GM21360 (cell line): ENCODE results near the gene IRX2.

Experiments
- ATAC-seq: cut with Tn5 transposase; IDR thresholded peaks from one replicate; pipeline ENCODE4 v1.9.1; 2021; ENCODE audit warnings: mild to moderate bottlenecking, moderate library complexity; ENCODE audit not compliant: unreplicated experiment

Gene IRX2

DNA sequence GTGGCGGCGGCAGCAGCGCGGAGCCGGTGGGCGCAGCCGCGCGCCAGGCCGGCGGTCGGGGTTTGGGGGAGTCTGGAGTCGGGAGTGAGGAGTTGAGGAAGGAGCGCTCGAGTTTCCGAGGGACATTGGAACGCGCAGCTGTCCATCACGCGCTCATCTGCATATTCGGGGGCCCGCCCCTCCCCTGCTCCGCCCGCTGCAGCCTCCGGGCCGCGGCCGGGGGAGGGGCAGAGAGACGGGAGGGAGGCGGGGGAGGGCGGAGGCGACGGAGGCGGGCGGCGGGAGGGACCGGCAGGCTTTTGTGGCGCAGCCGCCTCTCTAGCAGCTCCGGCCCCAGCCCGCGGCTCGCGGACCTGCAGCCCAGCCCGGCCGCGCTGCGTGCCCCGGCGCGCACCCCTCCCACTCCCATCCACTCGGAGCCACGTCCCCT lies at the start of gene IRX2:
Gene IRX2, minus strand, starts transcription at position 86 of the 430 bp plus-strand sequence. CDS start 264 bp downstream, outside the sequence.
- no peak for ATAC-seq

GRCh38 chr5:2800035-2800434 lies 48.6 kb upstream of the IRX2 start:
- ATAC-seq = no peak

DNA sequence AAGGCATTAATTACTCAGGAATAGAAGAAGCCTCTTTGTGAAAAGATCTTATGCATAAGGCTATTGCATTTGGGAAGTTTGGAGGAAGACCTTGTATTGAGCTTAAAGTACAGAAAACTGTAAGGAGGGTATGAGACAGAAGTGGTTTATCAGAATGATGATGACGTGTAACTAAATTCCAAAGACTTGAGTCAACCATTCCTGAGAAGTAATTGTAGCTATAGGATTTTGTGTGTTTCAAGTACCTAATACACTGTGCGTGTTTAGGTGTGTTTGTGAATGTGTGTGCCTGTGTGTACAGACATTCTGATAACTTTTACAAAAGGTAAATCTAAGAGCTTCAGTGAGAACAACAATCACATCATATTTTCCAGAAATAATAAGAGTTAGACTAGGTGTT lies 46.5 kb upstream of the IRX2 start:
- no peak for ATAC-seq

DNA sequence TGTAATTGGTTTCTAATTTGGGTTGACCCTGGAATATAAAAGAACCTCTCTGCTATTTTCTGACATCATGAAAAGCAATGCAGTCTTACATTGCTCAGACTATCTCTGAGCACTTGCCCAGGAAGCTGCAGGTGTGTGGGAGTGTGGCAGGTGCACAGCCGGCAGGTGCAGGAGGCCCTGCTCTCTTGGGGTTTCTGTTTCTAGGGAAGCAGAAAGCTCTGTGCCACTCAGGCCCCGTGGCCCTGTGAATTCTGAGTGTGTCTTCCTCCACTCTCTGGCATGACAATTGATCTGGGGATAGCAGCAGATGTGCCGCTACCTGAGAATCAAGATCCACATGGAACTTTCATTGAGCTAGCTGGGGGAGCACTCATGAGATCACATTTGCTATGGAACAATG lies 45.7 kb upstream of the IRX2 start:
- ATAC-seq = no peak

- ATAC-seq = no peak
Measured at GRCh38 chr5:2783223-2783622, 31.7 kb upstream of the IRX2 start.

DNA sequence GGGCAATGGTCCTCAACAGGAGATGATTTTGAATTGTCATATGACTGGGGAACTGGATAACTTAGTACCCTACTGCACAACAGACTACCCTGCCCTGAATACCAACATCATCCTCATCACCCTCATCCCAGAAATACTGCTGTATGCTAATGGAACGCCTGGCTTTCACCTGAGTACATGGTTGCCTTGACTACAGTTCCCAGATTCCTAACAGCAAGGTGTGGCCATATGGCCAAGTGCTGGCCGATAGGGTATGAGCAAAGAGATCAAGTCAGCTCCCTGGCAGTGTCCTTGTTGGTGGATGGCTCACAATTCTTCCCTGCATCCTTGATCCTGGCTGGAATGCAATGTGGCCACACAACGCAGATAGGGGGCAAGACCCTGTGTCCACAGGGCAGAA lies 31.2 kb upstream of the IRX2 start:
- ATAC-seq = no peak

- no peak for ATAC-seq
Measured at GRCh38 chr5:2780421-2781171, 29.1 kb upstream of the IRX2 start.

DNA sequence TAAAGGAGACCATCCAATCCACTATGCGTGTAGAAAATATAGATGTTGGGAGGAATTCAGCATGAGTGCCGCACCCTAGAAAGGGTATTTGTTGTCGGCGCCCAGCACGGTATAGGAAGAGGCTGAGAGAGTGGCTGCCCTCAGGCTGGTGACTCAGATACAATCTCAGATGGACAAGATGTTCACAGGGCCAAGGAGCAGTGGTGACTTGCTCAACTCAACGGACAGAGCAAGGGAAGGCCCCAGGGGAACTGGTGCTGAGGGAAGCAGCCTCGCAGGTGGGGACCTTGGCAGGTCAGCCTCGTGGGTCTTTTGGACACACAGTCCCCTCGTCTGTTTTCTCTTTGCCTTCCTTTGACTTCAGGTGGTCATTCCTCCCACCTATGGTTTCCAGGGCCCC lies 28.0 kb upstream of the IRX2 start:
- no peak for ATAC-seq

- ATAC-seq = no peak
Measured at GRCh38 chr5:2776337-2777302, 25.1 kb upstream of the IRX2 start.

GRCh38 chr5:2773327-2773726 lies 21.9 kb upstream of the IRX2 start:
- no peak for ATAC-seq

- no peak for ATAC-seq
Measured at GRCh38 chr5:2767089-2767488, 15.6 kb upstream of the IRX2 start.

DNA sequence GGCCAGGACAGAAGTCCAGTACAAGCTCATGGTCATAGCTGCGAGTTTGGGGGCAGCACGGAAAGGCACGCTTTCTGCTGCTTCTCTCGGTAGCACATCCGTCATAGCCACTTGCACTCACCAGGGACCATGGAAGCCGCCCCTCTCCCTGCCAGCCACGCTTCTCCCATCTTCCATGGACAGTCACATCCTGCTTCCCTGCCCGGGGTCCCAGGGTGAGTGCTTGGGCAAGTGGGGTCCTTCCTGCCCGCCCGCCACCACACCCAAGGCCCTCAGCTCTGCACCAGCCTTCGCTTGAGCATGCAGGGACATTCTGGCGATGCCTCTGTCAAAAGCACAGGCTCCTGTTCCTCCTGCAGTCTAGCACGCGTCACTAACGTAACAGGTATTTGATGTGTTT lies 13.1 kb upstream of the IRX2 start:
- no peak for ATAC-seq

DNA sequence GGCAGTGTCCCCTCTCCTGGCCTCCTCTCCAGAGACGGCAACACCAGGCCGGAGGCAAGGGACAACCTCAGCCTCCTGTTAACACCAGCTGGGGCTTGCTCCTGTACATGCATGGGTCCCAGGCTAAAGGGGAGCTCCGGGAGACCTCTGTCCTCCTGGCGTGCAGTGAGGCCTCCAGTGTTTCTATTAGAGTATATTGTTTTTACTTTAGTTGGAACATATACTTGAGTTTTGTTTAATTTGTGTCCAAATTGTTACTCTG lies 12.0 kb upstream of the IRX2 start:
- ATAC-seq = no peak

GRCh38 chr5:2762744-2763532 lies 11.5 kb upstream of the IRX2 start:
- ATAC-seq = no peak

GRCh38 chr5:2761921-2762488 lies 10.5 kb upstream of the IRX2 start:
- no peak for ATAC-seq

GRCh38 chr5:2759696-2760461 lies 8.4 kb upstream of the IRX2 start:
- no peak for ATAC-seq

DNA sequence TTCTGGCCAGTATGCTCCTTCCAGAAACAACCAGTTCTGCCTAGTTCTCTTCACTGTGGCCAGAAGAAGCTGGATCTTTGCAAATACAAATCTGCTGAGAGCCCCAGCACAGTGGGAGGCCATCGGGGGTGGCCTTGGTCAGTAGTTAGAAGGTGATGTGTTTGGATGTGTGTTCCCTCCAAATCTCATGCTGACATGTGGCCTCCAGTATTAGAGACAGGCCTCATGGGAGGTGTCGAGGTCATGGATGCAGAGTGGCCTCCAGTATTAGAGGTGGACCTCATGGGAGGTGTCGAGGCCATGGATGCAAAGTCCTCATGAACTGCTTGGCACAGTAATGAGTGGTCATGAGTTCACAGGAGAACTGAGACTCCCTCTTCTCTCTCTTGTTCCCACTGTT lies 7.6 kb upstream of the IRX2 start:
- ATAC-seq = no peak

- ATAC-seq = no peak
Measured at GRCh38 chr5:2758632-2759031, 7.2 kb upstream of the IRX2 start.

DNA sequence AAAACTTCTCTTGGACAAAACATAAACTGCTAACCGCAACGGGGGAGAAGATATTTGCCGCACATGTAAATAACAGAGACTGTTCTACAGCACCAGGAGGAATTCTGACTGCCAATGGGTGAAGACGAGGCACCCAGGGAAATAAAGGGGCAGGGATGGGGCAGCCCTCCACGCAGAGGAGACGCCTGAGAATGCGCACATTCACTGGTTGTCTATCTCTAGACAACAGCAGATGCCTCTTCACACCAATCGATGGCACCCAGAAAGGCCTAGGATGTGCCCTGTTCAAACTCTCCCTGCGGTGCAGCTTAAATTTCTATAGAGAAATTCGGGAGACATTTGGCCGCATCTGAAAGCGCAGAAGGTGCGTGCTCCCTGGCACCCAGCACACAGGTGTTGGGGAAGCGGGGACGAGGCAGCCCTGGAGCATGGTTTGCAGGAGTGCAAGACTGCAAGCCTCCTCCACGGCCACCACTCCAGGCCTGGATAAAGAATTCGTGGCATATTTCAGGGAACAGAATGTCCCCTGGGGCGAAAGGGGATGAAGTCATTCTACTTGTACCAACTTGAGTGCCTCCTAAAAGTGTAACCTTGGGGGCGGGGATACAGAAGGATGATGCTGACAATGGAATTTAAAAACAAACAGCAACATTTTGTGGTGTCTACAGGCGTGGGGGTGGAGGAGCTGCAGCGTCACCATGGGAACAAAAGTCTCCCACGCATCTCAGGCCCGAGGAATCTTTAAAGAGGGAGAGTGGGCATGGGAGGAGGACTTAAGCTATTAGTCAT lies 6.3 kb upstream of the IRX2 start:
- no peak for ATAC-seq
